ENCODE data around the gene SPATA20.

SPATA20 gene

GRCh38 chr17:50584749-50585148 lies 37.8 kb downstream of the SPATA20 start:
- no peak overlapping the region for H3K4me3 ChIP-seq (ENCODE audit: control insufficient read depth, low read depth, low read length)
- no peak for TF ChIP-seq CTCF (IDR thresholded peaks at IDR 0.05; ENCODE audit: control insufficient read depth, insufficient read depth, low read depth, low read length, missing control alignments)
- DNase-seq (ENCODE audit: low read depth), result no peak

GRCh38 chr17:50585346-50585745 lies 38.4 kb downstream of the SPATA20 start:
- no peak for DNase-seq (ENCODE audit: low read depth)
- no peak for TF ChIP-seq CTCF (IDR thresholded peaks at IDR 0.05; ENCODE audit: control insufficient read depth, insufficient read depth, low read depth, low read length, missing control alignments)

GRCh38 chr17:50585891-50586290 lies 38.9 kb downstream of the SPATA20 start:
- DNase-seq (ENCODE audit: low read depth), result no peak
- H3K4me3 ChIP-seq (ENCODE audit: control insufficient read depth, low read depth, low read length), result no peak overlapping the region
- TF ChIP-seq CTCF (IDR thresholded peaks at IDR 0.05; ENCODE audit: control insufficient read depth, insufficient read depth, low read depth, low read length, missing control alignments), result no peak

More at GRCh38 chr17:50585346-50585745, 38.4 kb downstream of the SPATA20 start:
- no peak overlapping the region for H3K4me3 ChIP-seq (ENCODE audit: control insufficient read depth, low read depth, low read length)

GRCh38 chr17:50586421-50587247 lies 39.7 kb downstream of the SPATA20 start:
- TF ChIP-seq CTCF (IDR thresholded peaks at IDR 0.05; ENCODE audit: control insufficient read depth, insufficient read depth, low read depth, low read length, missing control alignments), result no peak
- DNase-seq (ENCODE audit: low read depth), result no peak
- H3K4me3 ChIP-seq (ENCODE audit: control insufficient read depth, low read depth, low read length), result no peak overlapping the region

GRCh38 chr17:50587571-50587970 lies 40.6 kb downstream of the SPATA20 start:
- no peak for DNase-seq (ENCODE audit: low read depth)
- no peak for TF ChIP-seq CTCF (IDR thresholded peaks at IDR 0.05; ENCODE audit: control insufficient read depth, insufficient read depth, low read depth, low read length, missing control alignments)
- H3K4me3 ChIP-seq (ENCODE audit: control insufficient read depth, low read depth, low read length), result no peak overlapping the region

GRCh38 chr17:50588391-50589049 lies 41.5 kb downstream of the SPATA20 start:
- no peak for TF ChIP-seq CTCF (IDR thresholded peaks at IDR 0.05; ENCODE audit: control insufficient read depth, insufficient read depth, low read depth, low read length, missing control alignments)
- no peak overlapping the region for H3K4me3 ChIP-seq (ENCODE audit: control insufficient read depth, low read depth, low read length)
- no peak for DNase-seq (ENCODE audit: low read depth)
